Thoracic aorta (tissue), 2 donors: Measurements from ENCODE around the gene CFAP251. TPM values are rescaled to one million over a fixed set of nuclear protein-coding genes. Genes with fewer than 3 reads are reported as not detected.
A peak's percentile ranks its signal among the peaks of the same experiment; 100 is the strongest.

ENCODE experiments used
- ATAC-seq: fragments of 150-250 bp; one replicate; pipeline ENCODE4 v1.8.0; 2017; ENCODE audit warnings: low read depth; ENCODE audit not compliant: insufficient number of reproducible peaks, low FRiP score
- DNase-seq: peaks from one replicate; pipeline ENCODE4 v3.0.0-alpha.2; 2020; ENCODE audit warnings: low spot score
- H3K27ac ChIP-seq, 2 donors: fragments of 200-600 bp; sonication (generic); 1 replicate in 1 of 2; 2 replicates in 1 of 2; pipeline ENCODE4 v1.5.1; 2016; ENCODE audit warnings: mild to moderate bottlenecking in 2 of 2, moderate library complexity in 2 of 2
- H3K27me3 ChIP-seq: fragments of 200-600 bp; sonication (generic); replicated peaks from 2 replicates; pipeline ENCODE4 v1.6.0; 2016; ENCODE audit warnings: mild to moderate bottlenecking; ENCODE audit not compliant: insufficient read depth
- H3K36me3 ChIP-seq: fragments of 200-600 bp; sonication (generic); one replicate; pipeline ENCODE4 v1.5.1; 2016
- H3K4me1 ChIP-seq, 2 donors: fragments of 200-600 bp; sonication (generic); 1 replicate in 1 of 2; 2 replicates in 1 of 2; pipeline versions ENCODE4 v1.5.1 to v1.6.0; 2016; ENCODE audit warnings: low read depth in 2 of 2, mild to moderate bottlenecking in 1 of 2; ENCODE audit not compliant: control insufficient read depth in 1 of 2
- H3K4me3 ChIP-seq: fragments of 200-600 bp; sonication (generic); 2 replicates; pipeline ENCODE4 v1.5.1; 2016; ENCODE audit warnings: mild to moderate bottlenecking
- H3K9me3 ChIP-seq: fragments of 200-600 bp; sonication (generic); 2 replicates; pipeline ENCODE4 v1.5.1; 2016
- total RNA-seq, 2 donors: library from RNA; depleted of rRNA; stranded (reverse); fragments of >200 nt; gene quantifications; one replicate each; pipeline versions ENCODE4 v1.1.0 to v1.2.3, GENCODE V29; 2016
- TF ChIP-seq, protein P1 (sequence below): fragments of 200-600 bp; sonication (generic); IDR thresholded peaks from one replicate; pipeline ENCODE4 v1.5.1; 2019; ENCODE audit warnings: antibody characterized with exemption

The CFAP251 gene
- total RNA-seq, 2 donors from 2014 or later, result 3.4 to 6.9 TPM

GRCh38 chr12:121908702-121909101 lies 9.7 kb upstream of the CFAP251 start:
- H3K36me3 ChIP-seq, result peaks cover 30% of the 10 kb centered on the region

DNA sequence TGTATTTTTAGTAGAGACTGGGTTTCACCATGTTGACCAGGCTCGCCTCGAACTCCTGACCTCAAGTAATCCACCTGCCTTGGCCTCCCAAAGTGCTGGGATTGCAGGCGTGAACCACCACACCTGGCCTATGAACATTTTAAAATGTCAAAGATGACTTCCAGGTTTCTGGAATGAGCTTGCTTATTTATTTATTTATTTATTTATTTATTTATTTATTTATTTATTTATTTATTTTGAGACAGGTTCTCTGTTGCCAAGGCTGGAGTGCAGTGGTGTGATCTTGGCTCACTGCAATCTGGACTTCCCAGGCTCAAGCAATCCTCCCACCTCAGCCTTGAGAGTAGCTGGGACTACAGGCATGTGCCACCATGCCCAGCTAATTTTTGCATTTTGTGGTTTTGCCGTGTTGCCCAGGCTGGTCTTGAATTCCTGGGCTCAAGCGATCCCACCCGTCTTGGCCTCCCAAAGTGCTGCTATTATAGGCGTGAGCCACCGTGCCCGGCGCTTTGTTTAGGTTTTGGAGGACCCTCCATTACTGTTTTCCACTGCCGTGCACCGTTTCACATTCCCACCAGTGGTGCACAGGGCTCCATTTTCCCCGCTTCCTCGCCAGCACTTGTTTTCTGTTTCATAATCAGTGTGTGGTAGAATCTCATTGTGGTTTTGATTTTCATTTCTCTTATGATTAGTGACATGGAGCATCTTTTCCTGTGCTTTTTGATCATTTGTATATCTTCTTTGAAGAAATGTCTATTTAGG lies 6.4 kb upstream of the CFAP251 start:
- no peak for DNase-seq
- Histone ChIP-seq H3K27me3 (no peaks in the 10 kb centered on the region), H3K27ac (no peak overlapping the region), H3K9me3 (no peaks in the 10 kb centered on the region), H3K36me3 (peaks cover 27% of the 10 kb centered on the region), H3K4me3 (no peak overlapping the region), H3K4me1 (peaks cover 0 to 7% of the 10 kb centered on the region in 2 donors)
- TF ChIP-seq, protein P1, sequence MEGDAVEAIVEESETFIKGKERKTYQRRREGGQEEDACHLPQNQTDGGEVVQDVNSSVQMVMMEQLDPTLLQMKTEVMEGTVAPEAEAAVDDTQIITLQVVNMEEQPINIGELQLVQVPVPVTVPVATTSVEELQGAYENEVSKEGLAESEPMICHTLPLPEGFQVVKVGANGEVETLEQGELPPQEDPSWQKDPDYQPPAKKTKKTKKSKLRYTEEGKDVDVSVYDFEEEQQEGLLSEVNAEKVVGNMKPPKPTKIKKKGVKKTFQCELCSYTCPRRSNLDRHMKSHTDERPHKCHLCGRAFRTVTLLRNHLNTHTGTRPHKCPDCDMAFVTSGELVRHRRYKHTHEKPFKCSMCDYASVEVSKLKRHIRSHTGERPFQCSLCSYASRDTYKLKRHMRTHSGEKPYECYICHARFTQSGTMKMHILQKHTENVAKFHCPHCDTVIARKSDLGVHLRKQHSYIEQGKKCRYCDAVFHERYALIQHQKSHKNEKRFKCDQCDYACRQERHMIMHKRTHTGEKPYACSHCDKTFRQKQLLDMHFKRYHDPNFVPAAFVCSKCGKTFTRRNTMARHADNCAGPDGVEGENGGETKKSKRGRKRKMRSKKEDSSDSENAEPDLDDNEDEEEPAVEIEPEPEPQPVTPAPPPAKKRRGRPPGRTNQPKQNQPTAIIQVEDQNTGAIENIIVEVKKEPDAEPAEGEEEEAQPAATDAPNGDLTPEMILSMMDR, result no peak
- no peak for ATAC-seq

More at GRCh38 chr12:121908702-121909101, 9.7 kb upstream of the CFAP251 start:
- H3K27ac ChIP-seq, result no peak overlapping the region
- TF ChIP-seq, protein P1, result no peak
- no peaks in the 10 kb centered on the region for H3K4me1 ChIP-seq
- no peak overlapping the region for H3K4me3 ChIP-seq
- ATAC-seq (no peak), DNase-seq (no peak)
- H3K27me3 ChIP-seq, result no peaks in the 10 kb centered on the region
- no peaks in the 10 kb centered on the region for H3K9me3 ChIP-seq

DNA sequence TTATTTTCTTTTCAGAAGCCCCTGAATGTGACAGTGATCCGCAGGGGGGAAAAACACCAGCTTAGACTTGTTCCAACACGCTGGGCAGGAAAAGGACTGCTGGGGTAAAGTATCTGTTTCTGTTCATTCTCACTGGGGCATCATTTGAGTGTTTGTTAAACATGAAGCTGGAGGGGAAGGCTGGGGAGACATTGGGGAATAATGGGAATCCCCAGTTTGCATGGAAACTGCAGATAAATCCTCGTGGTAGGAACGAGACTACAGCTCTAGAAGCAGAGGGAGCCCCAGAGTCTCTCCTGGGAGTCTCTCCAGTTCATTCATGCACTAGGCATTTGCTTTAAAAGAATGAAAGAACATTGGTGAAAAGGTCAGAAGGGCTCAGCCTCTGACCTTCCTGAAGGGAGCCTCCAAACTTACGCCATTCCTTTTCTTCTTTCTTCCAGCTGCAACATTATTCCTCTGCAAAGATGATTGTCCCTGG lies 2.5 kb upstream of the CFAP251 start:
- H3K27ac ChIP-seq, result peak overlapping the region in 1 of 2 donors; percentile 78
- no peaks in the 10 kb centered on the region for H3K27me3 ChIP-seq
- H3K4me1 ChIP-seq, result peaks cover 3 to 23% of the 10 kb centered on the region in 2 donors
- H3K36me3 ChIP-seq, result peaks cover 13% of the 10 kb centered on the region
- no peaks in the 10 kb centered on the region for H3K9me3 ChIP-seq
- ATAC-seq (no peak), DNase-seq (no peak)
- TF ChIP-seq, protein P1, result no peak
- no peak overlapping the region for H3K4me3 ChIP-seq

DNA sequence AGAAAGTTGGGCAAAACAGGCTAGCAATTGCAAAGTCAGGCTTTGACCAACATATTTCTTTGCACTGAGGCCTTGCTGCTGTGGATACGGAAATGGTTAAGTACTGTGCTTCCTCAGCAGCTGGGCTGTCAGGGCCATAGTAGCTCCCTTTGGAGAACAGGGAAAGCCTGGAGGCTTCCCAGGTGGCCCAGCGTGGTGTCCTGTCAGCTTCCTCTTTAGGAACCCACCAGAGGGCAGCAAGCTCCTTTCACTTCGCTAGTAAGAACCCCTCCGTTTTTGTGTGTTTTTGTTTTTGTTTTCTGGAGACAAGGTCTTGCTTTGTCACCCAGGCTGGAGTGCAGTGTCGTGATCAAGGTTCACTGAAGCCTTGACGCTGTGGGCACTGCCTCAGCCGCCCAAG lies 1.7 kb upstream of the CFAP251 start:
- ATAC-seq (no peak), DNase-seq (no peak)

DNA sequence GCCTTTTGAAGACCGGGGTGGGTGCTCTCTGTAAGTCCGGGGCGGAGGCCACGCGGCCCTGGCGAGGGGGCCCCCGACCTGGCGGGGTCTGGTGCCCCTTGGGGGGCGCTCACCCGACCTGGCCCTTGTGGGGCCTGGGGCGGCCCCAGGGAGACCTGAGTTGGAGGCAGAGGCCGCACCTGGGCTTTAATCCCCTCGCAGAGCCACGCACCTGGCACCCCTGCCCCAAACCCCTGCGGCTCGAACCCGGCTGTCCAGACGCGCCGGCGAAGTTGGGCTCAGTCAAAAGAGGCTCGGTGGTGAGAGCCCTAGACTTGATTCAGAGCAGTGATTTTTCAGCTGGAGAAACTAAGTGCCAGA lies 267 bp downstream of the CFAP251 start:
- H3K4me1 ChIP-seq, result peaks cover 5 to 30% of the 10 kb centered on the region in 2 donors
- peaks cover 10% of the 10 kb centered on the region for H3K36me3 ChIP-seq
- H3K27ac ChIP-seq, result peak overlapping the region; percentile 73 to 78
- DNase-seq (no peak), ATAC-seq (no peak)
- no peaks in the 10 kb centered on the region for H3K27me3 ChIP-seq
- H3K9me3 ChIP-seq, result no peaks in the 10 kb centered on the region
- peak overlapping the region; percentile 70 for H3K4me3 ChIP-seq
- TF ChIP-seq, protein P1, result no peak

More for the DNA sequence above, 1.7 kb upstream of the CFAP251 start:
- H3K36me3 ChIP-seq, result peaks cover 13% of the 10 kb centered on the region
- no peak overlapping the region for H3K4me3 ChIP-seq
- H3K4me1 ChIP-seq, result peaks cover 3 to 23% of the 10 kb centered on the region in 2 donors
- no peaks in the 10 kb centered on the region for H3K9me3 ChIP-seq
- H3K27ac ChIP-seq, result peak overlapping the region; percentile 73 to 78
- no peaks in the 10 kb centered on the region for H3K27me3 ChIP-seq
- TF ChIP-seq, protein P1, result peak; percentile 12
